GM20431 (cell line): ENCODE data around the gene PCBP2.

Experiments
- in situ Hi-C: fragments of 300-500 bp; cut with MseI, MboI; formaldehyde crosslinking; loops from one replicate; pipeline ENCODE4 v1.15.0; 2020; ENCODE audit warnings: low sequenced_read_pairs; ENCODE audit not compliant: unreplicated experiment

Gene PCBP2

GRCh38 chr12:53489242-53489864 is 37.5 kb downstream of the PCBP2 start:
- in situ Hi-C loops = no loop called here

DNA sequence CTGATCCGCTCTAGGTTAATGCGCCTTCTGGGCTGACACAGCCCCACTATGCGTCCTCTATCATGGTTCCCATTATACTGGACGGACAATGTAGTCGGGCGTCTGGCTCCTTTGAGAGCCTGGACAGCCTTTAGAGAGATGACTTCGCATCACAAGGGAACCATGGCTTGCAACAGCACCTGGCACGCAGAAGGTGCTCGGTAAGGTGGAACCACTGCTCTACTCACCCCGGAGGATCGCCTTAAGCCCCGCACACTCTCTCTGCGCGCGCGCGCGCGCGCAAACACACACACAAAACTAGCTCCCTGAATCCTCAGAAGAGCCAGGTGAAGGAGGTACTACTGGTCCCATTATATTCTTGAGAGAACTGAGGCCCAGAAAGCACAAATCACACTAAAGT is 40.3 kb downstream of the PCBP2 start:
- in situ Hi-C loops = no loop called here

GRCh38 chr12:53492830-53493609 is 41.1 kb downstream of the PCBP2 start:
- in situ Hi-C loops = no loop called here

GRCh38 chr12:53493610-53494391 is 41.9 kb downstream of the PCBP2 start:
- in situ Hi-C loops = no loop called here

DNA sequence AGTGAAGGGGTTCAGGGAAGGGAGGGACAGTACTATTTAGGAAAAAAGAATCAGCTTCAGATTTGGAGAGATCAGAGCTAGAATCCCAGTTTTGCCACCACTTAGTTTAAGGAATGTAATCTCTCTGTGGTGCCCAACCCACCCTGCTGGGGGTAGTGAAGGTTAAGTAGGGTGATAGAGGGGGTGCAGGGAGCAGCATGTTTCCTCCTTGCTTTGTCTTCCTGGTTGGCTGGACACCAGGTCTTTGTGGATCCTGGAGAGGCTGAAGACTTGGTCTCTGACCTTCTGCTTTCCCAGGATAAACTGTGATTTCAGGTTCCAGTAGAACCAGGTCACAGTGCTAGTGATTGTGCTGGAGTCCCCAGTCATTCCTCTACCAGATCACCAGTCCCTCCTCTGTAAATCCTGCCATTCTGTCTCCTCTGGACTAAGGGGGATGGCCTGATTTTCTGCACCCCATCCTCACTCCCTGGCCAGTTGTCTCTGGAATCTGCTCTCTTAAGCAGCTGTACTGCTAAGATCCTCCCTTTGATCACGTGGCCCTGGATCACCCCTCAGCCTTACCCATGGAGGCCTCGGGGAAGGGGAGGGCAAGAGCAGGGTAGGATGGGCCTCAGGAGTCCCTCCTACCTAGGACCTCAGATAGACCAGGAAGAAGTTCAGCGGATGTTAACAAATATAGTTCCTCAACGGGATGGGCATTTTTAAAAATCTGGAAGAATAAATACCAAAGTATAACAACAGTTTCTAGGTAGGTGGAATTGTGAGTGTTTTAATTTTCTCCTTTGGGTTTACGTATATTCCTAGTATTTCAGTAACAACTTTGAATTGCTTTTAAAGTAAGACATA is 44.2 kb downstream of the PCBP2 start:
- in situ Hi-C loops = no loop called here

DNA sequence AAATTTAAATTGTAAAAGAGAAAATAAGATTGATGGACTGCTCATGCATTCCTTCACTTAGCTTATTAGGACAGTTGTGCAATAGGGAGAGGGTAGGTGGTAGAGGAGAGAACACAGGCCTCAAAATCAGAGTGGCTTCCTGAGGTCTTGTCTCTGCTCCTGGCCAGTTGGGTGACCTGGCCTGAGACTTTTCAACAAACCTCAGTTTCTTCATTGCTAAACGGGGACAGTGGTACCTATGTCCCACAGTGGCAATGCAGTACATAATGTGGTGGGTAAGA is 44.8 kb downstream of the PCBP2 start:
- in situ Hi-C loops = no loop called here

GRCh38 chr12:53497461-53497860 is 45.6 kb downstream of the PCBP2 start:
- in situ Hi-C loops = no loop called here

DNA sequence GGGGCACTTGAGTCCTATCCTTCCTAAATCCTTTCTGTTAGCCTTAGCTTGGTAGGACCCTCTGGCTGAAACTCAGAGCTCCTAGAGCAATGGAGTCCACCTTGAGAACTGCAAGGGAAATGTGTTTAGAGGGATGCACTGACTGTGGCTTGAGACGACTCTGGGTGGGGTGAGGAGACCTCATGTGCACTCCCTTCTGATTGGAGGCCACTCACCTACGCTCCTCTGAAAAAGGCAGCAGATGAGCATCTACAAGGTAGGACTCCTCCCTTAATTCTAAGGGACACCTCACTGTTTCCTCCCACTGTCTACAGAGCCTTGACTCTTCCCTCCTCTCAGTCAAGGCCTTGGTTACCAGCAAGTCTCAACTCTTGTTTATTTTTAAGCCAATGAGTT is 46.3 kb downstream of the PCBP2 start:
- in situ Hi-C loops = no loop called here

DNA sequence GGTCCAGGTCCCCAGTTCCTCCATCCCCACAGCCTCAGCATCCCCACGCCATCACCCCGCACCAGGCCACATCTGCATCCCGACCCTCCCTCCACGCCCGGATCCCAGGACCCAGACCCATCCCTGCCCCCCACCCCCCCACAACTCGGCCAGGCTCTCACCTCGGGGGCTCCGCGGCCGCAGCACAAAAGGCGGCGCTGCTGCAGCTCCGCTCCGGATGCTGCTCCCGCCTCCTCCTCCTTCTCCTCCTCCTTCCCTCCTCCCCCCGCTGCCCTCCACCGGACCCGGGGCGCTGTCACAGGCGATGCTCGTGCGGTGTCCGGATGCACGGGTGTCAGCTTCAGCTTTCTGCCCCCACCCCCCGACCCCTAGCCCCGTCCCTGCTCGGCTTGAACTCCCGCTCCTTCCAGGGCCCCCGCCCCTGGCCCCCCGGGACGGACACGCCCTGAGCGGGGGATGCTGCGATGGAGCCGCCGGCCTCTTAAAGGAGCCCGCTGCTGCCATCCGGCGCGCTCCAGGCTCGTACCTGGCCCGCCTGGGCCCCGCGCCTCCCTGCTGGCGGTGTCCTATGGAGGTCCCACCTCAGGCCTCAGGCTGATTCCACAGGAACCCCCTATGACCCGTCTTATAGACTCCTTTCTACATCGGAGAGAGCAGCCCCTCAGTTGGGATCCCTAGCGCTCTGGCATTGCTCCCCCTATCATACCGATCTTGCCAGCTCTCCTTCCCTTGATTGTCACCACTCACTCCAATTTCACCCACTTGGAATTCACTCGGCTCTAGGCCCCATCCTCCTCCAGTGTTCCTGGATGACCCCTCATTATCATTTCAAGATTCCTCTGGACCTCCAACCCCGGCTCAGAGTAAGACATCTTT is 47.6 kb downstream of the PCBP2 start, which contains the start of gene MAP3K12:
TSS of gene MAP3K12 (minus strand) at position 193 of the 876 bp plus-strand sequence. CDS start 12,067 bp downstream, outside the sequence.
- in situ Hi-C loops = no loop called here

DNA sequence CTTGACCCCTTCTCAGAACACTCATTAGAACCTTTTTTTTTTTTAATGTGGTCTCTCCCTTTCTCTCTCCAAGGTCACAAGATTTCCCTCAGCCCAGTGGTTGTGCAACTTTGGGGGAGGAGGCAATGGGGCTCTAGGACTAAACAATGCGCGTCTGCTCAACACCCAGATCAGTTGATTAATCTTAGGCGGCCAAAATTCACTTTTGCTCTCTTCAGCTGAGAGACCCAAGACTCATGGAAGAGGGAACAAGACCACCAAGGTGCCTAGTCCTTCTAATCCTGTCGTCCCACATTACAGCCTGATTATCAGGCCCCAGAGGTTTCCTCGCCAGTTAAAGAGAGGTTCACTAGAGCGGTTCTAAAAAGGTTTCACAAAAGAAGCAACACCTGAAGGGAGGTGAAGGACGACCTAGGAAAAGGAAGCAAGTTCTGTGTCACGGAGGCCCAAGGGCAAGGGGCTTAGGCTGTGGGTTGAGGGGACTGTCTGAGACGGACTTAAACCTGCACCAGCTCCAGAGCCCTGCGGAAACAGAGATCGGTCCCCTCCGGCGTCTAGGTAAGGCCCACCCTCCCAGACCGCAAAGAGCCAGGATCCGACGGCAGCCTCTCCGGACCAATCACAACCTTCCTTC is 48.4 kb downstream of the PCBP2 start:
- in situ Hi-C loops = no loop called here

DNA sequence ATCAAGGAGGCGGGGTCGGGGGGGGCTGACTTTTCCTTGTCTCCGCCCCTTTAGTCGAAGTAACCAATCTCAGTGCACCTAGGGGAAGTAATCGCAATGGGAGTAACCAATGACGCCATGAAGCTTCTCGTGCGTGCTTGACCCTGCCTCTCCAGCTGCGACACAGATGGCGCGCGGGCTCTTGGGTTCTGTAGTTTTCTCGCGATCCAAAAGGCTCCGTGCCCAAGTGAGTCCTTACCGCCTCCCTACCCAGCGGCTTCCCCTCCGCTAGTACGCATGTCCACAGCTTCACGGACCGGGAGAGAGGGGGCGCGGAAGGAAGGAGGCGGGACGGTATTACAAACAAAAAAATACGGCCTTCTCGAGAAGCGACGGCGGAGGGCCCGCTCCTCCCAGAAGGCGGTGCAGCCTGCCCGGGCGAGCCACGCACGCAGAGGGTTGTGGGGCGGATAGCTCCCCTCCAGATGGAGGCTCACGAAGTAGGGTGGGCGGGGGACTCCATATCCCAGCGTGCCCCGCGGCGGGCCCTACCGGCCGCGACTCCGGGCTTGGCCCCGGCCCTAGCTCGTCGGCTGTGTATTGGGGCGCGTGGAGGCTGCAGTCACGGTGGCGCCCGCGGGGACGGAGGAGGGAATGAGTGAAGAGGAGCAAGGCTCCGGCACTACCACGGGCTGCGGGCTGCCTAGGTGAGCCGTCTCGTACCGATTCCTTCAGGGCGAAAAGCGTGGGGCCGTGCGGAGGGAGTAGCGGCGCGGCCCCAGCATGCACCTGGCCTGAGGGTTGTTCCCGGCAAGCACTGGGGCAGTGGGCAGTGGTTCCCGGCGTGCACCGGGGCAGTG is 49.1 kb downstream of the PCBP2 start, which contains the start of gene TARBP2:
TSS of gene TARBP2 (plus strand) at position 508 of the 839 bp plus-strand sequence. CDS start at position 634, 126 bp downstream.
- in situ Hi-C loops = no loop called here

DNA sequence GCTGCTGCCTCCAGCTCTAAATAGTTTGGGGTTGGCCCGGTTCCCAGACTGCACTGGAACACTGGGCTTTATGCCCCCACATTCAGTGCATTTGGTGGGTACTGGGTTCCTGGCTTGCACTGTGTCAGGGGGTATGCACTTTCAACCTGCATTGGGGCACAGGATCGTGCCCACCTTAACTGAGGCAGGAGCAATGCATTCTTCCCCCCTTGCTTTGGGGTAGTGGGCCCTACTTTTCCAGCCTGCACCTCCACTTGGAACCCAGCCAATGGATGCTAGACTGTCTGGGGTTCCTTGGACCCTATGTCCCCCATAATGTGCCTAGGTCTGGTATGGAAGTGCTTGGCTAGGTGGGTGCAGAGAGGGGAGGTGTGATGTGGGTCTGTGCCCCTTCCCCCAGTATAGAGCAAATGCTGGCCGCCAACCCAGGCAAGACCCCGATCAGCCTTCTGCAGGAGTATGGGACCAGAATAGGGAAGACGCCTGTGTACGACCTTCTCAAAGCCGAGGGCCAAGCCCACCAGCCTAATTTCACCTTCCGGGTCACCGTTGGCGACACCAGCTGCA is 49.8 kb downstream of the PCBP2 start:
- in situ Hi-C loops = no loop called here

- in situ Hi-C loops = no loop called here
Observed at GRCh38 chr12:53502331-53502730, 50.4 kb downstream of the PCBP2 start.

DNA sequence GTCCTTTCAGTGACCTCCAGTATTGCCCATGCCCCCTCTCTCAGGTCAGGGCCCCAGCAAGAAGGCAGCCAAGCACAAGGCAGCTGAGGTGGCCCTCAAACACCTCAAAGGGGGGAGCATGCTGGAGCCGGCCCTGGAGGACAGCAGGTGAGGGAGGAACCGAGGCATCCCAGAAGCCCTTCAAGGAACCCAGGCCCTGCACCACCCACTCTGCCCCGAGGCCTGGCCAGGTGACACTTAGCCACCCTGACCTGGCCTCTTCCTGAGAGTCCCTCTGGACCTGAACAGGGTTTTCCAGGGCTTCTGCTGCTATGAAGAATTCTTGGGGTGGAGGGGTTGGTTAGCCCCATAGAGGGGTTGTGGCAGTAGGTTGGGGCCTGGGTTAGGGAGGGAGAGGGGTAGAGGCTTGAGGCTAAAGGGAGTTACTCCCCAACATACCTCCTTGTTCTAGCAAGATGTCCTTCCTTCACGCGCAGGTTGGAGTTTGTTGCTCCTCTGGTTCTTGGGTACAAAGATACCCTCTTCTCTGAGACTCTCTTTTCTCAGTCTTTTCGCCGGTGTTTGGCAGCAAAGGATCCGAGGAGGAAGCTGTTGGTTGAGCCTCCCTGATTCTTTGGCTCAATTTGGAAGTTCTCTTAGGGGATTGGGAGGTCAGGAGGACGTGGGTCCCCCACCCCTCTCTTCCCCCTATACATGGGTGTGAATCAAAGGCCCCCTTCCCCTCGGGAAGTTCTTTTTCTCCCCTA is 51.3 kb downstream of the PCBP2 start:
- in situ Hi-C loops = no loop called here

- in situ Hi-C loops = no loop called here
Observed at GRCh38 chr12:53504004-53504920, 52.4 kb downstream of the PCBP2 start.

GRCh38 chr12:53505086-53505485 is 53.2 kb downstream of the PCBP2 start:
- in situ Hi-C loops = no loop called here
